Stimulated activated CD4-positive, alpha-beta T cell treated with anti-CD3 and anti-CD28 coated beads, Interleukin-12 subunit alpha, Interleukin-12 subunit beta, amount 100 ng/mL, for 48 hours (primary cell): ENCODE data around the gene PRKAG2.
"Not testable (repeated sequence)": the region's sequence is repeated elsewhere in the genome, so short reads cannot be mapped to it uniquely, and the experiment has no call there.

Experiments
- DNase-seq, 3 donors: peaks; one replicate each; pipeline ENCODE4 v3.0.0-alpha.2; 2020; ENCODE audit warnings: low read depth in 2 of 3, low spot score in 1 of 3

PRKAG2 gene

GRCh38 chr7:151876899-151877777, at the start of gene PRKAG2:
Gene PRKAG2, minus strand, starts transcription at chr7:151877115. Its CDS starts 495 bp downstream, at chr7:151876620.
- DNase-seq, result peak; percentile 42 to 57 (median 47)

DNA sequence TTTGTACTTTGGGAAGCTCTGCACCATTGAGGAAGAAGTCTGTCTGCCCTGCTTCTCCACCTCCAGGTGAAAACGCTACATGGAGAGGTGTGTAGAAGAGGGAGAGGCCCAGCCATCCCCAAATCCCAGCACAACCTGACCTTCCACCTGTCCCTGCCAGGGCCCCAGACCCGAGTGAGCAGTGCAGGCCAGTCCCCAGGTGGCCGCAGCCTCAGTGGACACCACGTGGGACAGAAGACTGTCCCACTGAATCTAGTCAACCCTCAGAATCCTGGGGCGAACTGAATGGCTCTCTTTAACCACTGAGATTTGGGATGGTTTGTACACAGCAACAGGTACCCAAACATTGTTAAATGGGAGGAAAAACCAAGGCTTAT, 49.4 kb upstream of the PRKAG2 start:
- DNase-seq, result no peak

DNA sequence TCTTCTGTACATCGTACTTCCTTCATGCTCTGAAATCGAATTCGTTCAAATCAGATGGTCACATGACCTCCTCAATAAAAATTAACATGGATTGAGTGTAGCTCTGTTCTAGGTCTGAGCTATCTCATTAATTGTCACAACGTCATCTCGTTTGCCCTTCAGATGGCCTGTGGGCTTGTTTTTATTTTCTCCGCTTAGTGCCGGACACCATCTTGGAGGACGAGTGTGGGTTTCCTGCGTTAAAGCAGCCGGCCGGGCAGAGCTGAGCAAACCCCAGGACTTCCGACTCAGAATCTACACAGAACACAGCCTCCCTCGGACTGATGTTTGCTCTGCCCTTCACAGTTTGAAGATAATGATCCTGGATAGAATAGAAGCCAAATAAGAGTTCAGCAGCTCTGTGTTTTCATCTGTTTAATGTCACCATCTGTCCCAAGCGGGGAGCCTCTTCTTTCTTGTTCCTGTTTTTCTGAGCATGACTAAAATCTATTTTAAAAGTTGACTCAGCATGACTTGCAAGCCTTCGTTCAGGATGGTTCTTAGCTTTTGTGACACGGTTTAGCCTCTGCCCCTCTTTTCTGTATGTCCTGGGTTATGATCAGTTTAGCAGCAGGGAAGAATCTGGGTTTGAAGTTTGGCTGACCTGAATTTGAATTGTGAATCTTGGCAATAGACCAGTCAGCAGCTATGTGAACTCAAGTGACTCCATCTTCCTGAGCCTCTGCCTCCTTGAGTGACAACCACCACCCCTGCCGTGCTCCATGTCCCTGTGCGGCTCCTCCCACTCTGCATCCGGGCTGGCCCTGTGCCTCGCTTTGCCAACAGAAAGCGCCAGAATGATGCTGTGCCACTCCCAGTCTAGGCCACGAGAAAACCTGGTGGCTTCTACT, 48.8 kb upstream of the PRKAG2 start:
- DNase-seq, result peak in 2 of 3 donors; percentile 3 to 4

GRCh38 chr7:151924508-151924907, 47.6 kb upstream of the PRKAG2 start:
- DNase-seq, result no peak

DNA sequence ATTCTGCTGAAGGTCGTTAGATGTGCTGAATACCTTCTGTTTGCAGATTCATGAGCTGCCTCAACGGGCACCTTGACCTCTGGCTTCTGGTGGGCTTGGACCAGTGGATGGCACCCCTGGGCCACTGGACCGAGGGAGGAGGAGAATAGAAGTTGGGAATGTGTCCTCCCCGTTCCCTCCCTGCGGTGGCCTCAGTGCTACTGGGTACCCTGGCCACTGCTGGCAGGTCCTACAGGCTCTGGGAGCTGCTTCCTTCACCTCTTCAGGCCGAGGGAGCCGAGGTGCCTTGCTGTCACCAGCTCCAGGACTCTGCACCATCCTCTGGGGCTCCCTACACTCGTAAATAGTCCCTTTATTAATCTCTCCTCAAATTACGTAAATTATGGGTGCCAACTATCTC, 47.1 kb upstream of the PRKAG2 start:
- DNase-seq, result no peak

DNA sequence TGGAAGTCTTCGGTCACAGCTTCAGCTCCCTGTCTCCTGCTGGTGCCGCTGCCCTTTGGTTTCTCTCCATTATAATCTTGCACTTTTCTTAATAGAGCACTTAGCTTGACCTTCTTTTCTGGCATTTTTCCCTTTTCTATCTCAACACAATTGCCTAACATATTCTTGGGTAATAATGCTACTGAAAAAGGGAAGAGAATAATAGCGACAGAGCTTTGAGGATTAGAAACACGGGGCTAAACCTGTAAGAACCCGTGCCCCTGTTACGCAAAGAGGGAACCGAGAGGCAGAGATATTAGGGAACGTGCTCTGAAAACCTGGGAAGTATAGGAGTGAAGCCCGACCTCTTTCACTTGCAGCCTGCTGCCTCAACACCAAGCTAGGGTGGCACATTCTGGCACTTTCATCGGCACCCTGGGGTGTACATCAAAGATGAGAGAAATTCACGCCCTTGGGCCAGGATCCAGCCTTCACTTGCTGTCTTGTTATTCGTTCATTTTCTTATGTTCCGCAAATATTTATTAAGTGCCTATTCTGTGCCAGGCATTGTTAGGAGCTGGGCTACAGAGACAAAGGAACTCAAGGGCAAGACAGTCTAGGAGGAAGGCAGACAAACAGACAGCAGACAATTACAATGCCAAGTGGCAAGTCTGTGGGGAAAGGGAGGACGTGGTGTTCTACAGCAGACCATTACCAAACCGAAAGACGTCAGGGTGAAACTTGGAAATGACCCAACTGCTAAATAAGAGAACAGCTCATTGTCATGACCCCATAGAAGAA, 46.4 kb upstream of the PRKAG2 start:
- DNase-seq, result no peak

DNA sequence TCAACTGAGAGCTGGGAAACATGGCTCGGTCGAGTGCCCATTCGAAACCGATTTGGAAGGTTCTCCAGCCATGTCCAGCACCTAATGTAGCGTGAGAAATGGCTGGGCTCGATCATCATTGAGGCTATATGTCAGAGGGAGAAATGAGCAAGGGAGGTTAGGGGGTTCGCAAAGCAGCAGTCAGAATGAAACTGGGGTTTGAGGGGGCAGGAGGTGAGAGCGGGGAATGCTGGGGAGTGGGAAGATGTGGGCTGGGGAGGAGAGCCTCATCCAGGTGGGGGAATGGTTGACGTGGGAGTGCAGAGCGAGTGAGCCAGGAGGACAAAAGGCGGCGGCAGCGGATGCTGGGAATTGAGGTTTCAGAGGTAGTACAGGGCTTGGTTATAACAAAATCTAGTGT, 44.5 kb upstream of the PRKAG2 start:
- DNase-seq, result no peak

DNA sequence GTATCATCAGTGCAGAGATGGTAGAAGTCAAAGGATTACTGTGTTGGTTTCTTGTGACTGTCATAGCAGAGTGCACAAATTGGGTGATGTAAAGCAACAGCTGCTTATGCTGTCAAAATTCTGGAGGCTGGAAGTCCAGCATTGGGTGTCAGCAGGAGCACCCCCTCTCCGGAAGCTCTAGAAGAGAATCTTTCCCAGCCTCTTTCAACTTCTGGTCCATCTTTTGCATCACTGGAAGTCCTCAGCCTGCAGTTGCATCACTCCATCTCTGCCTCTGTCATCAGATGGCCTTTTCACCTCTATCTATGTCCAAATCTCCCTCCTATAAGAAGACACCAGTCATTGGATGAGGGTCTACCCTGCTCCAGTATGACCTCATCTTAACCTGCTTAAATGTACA, 43.6 kb upstream of the PRKAG2 start:
- DNase-seq, result no peak

DNA sequence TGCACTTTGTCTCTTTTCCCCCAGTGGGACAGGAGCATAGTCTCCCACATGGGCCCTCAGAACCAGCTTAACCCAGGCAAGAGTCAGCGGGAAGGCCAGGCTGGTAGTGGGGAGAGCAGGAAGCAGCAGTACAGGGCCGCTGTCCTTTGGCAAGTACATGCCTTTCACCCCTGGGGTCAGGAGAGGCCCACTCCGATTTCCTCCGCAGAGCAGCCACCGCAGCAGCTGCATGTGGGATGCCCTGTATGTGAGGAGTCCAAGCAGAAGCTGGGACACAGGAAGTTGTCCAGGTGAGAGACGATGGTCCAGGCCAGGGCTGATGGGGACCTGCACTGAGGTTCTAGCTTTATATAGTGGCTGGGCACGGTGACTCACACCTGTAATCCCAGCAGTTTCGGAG, 42.7 kb upstream of the PRKAG2 start:
- DNase-seq, result no peak

DNA sequence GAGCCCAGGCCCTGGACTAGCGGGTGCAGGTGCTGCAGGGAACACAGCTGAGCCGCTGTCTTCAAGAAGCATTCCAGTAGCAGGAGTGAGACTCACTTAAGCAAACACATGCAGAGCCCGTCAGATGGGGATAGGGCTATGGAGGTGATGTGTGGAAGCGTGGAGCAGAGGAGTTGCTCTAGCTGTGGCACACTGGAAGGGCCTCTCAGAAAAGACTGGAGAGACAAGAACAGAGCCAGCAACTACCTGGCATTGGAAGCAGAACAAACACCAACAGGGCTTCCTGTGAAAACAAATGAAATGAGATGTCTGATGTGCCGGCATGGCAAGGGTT, 41.6 kb upstream of the PRKAG2 start:
- DNase-seq, result no peak

GRCh38 chr7:151917791-151918509, 41.0 kb upstream of the PRKAG2 start:
- DNase-seq, result no peak

GRCh38 chr7:151914051-151914450, 37.1 kb upstream of the PRKAG2 start:
- no peak for DNase-seq

- DNase-seq, result not testable (repeated sequence)
Measured at GRCh38 chr7:151910655-151911054, 33.7 kb upstream of the PRKAG2 start.

GRCh38 chr7:151907115-151907514, 30.2 kb upstream of the PRKAG2 start:
- not testable (repeated sequence) for DNase-seq

DNA sequence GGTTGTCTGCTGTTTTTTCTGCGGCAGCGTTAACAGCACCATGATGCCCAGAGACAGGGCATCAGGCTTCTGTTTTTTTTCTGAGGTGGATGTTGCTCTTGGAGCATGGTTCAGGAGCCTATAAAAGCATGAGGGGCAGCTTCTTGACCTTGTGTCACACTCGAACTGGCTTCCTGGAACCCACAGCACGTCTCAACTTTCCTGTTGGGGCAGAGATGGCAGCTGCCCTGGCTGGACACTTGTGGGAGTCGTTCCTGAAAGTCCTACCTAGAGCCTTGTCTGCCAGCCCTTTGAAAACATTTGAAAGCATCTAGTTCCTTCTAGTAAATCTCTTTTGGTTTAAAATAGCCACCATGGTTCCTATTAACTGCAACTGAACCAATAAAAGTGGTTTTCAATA, 28.9 kb upstream of the PRKAG2 start:
- no peak for DNase-seq

- DNase-seq, result no peak
Measured at GRCh38 chr7:151905353-151905752, 28.4 kb upstream of the PRKAG2 start.

- no peak for DNase-seq
Measured at GRCh38 chr7:151904270-151904669, 27.4 kb upstream of the PRKAG2 start.

DNA sequence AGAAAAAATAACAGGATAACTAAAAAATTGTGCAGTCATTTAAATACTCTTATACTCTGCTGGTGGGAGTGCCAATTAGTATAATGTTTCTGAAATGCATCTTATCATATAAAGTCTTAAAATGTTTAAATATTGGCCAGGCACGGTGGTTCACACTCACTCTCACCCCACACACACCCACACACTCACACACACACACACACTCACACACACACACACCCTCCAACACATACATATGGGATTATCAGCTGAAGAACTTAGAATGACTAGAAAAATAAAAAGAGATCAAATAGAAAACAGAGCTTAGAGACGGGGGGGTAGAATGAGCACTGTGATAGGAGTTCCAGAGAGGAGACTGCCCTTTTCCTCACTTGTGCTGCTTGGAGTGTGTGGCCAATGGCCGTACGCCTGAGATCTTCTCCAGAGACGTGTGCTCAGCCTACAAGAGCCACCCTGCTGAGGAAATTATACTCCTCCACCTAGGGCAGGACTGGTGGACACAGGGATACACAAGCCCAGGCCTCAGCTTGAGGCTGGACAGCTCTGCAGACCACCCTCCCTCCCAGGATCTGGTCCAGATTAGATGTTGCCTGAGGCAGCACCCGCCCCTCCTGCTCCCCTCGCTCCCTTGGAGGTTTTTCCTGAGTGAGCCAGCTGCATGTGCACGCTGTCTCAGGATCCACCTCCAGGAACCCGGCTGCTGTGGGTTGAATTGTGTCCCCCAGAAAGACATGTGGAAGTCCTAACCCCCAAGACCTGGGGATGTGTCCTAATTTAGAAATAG, 26.5 kb upstream of the PRKAG2 start:
- DNase-seq, result no peak

DNA sequence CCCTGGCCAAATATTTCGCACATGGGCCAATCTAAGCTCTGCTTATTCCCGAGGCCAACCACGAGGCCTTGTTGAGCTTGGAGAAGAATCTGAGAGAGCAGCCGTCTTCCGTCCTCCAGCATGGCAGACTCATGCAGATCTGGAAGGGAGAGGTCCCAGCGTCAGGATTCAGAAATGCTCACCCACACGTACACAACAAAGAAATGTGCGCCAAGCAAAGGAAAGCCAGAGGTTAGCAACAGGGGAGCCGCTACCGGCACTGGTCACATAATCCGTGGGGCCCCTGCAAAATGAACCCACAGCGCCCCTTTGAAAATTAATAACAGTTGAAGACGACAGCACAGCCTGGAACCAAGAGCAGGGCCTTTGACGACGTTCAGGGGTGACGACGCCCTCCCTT, 25.4 kb upstream of the PRKAG2 start:
- no peak for DNase-seq

DNA sequence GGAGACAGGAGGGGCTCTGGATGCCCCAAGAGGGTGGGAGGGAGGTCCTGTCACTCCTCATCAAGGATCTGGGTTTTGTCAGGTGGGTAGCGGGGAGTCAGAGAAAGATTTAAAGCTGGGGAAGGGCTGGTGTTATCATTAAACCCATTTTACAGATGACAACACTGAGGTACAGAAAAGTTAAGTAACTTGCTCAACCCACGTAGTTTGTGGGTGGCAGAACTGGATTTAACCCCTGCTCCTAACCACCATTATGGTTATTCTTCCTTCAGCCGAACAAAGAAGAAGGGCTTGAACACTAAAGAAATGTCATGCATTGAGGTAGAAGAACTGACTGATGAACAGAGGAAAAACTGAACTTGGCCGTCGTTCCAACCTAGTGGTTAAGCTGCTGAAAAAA, 24.9 kb upstream of the PRKAG2 start:
- no peak for DNase-seq
